Measurements from ENCODE around the gene NLGN4Y. TPM values are rescaled to one million over a fixed set of nuclear protein-coding genes. Genes with fewer than 3 reads are reported as not detected.

Gene NLGN4Y
- total RNA-seq, 1 donor from 2014 or later = not detected

DNA sequence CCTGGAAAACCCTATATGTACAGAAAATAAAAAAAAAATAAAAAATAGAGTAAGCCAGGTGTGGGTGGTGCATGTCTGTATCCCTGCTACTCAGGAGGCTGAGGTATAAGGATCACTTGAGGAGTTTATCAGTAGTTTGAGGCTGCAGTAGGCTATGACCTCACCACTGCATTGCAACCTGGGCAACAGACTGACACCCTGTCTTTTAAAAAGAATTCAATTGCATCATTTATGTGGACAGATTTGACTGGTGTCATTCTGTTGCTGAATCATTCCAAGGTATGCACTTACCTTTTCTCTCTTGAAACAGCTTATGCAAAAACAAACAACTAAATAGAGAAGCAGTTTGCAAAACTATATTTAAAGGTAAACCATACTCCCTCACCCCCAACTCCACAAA is 12.4 kb downstream of the NLGN4Y start:
- no peaks in the 10 kb centered on the region for H3K27me3 Mint-ChIP-seq (ENCODE audit: insufficient read depth, low read depth)
- TF ChIP-seq EZH2phosphoT487 (IDR thresholded peaks at IDR 0.05) (no peak), CTCF (IDR thresholded peaks at IDR 0.05) (no peak), EZH2 (IDR thresholded peaks at IDR 0.05) (no peak)
- no peaks in the 10 kb centered on the region for H3K79me2 ChIP-seq (ENCODE audit: low read depth)

GRCh38 chrY:14543506-14543905 is 19.2 kb downstream of the NLGN4Y start:
- H4K20me1 ChIP-seq (ENCODE audit: low read depth) = no peaks in the 10 kb centered on the region
- Mint-ChIP-seq H3K4me3 (no peak overlapping the region), H3K27ac (no peak overlapping the region), H3K36me3 (no peaks in the 10 kb centered on the region), H3K4me1 (no peaks in the 10 kb centered on the region), H3K27me3 (ENCODE audit: insufficient read depth, low read depth) (no peaks in the 10 kb centered on the region), H3K9me3 (no peaks in the 10 kb centered on the region)
- no peaks in the 10 kb centered on the region for H3K79me2 ChIP-seq (ENCODE audit: low read depth)
- H3K4me3 ChIP-seq = no peak overlapping the region
- TF ChIP-seq EZH2 (IDR thresholded peaks at IDR 0.05) = no peak
- TF ChIP-seq CTCF (IDR thresholded peaks at IDR 0.05) = no peak
- no peak for TF ChIP-seq EZH2phosphoT487 (IDR thresholded peaks at IDR 0.05)
- H3F3A ChIP-seq (ENCODE audit: low read depth) = no peaks in the 10 kb centered on the region
- H3K36me3 ChIP-seq = no peaks in the 10 kb centered on the region
- H2AFZ ChIP-seq (replicated peaks) = no peak overlapping the region
- H3K27ac ChIP-seq = no peak overlapping the region
- no peak overlapping the region for H3K4me2 ChIP-seq
- H3K9me3 ChIP-seq (ENCODE audit: low read depth) = no peaks in the 10 kb centered on the region
- no peaks in the 10 kb centered on the region for H3K4me1 ChIP-seq
- no peak for DNase-seq (ENCODE audit: low spot score)
- H3K27me3 ChIP-seq = no peaks in the 10 kb centered on the region
- H3K9ac ChIP-seq = no peak overlapping the region

More for the DNA sequence above, 12.4 kb downstream of the NLGN4Y start:
- no peak for DNase-seq (ENCODE audit: low spot score)
- Mint-ChIP-seq H3K4me1 (no peaks in the 10 kb centered on the region), H3K36me3 (no peaks in the 10 kb centered on the region), H3K9me3 (no peaks in the 10 kb centered on the region), H3K4me3 (no peak overlapping the region), H3K27ac (no peak overlapping the region)
- Histone ChIP-seq H3K27me3 (no peaks in the 10 kb centered on the region), H3K4me2 (no peak overlapping the region), H3K27ac (no peak overlapping the region), H2AFZ (replicated peaks) (no peak overlapping the region), H3F3A (ENCODE audit: low read depth) (no peaks in the 10 kb centered on the region), H3K9ac (no peak overlapping the region), H3K4me1 (no peaks in the 10 kb centered on the region), H3K9me3 (ENCODE audit: low read depth) (no peaks in the 10 kb centered on the region), H4K20me1 (ENCODE audit: low read depth) (no peaks in the 10 kb centered on the region), H3K4me3 (no peak overlapping the region), H3K36me3 (no peaks in the 10 kb centered on the region)

DNA sequence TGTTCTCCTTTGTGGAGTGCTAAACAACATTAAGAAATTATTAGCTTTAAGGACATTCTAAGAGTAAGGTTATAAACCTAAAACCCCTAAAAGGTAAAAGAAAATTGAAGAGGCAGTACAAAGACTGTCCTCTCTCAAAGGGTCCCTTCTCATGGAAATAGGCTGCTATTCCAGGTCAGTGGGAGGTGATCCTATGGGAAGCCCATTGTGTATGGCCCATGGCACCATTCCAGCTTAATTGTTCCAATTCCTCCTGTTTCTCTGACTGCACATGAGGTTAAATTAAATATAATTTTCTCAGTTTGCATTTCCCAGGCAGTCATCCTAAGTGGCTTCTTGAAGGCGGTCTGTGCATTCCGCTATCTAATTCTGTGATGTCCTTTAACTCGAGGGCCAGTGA is 57.0 kb downstream of the NLGN4Y start:
- no peak overlapping the region for H3K4me3 Mint-ChIP-seq
- Histone ChIP-seq H4K20me1 (ENCODE audit: low read depth) (no peaks in the 10 kb centered on the region), H3K9ac (no peak overlapping the region), H3K27me3 (no peaks in the 10 kb centered on the region), H2AFZ (replicated peaks) (no peak overlapping the region), H3K9me3 (ENCODE audit: low read depth) (no peaks in the 10 kb centered on the region), H3K4me3 (no peak overlapping the region), H3F3A (ENCODE audit: low read depth) (no peaks in the 10 kb centered on the region), H3K27ac (no peak overlapping the region), H3K36me3 (no peaks in the 10 kb centered on the region), H3K4me1 (no peaks in the 10 kb centered on the region), H3K79me2 (ENCODE audit: low read depth) (no peaks in the 10 kb centered on the region), H3K4me2 (no peak overlapping the region)
- DNase-seq (ENCODE audit: low spot score) = no peak
- no peaks in the 10 kb centered on the region for H3K4me1 Mint-ChIP-seq
- no peaks in the 10 kb centered on the region for H3K36me3 Mint-ChIP-seq
- H3K27me3 Mint-ChIP-seq (ENCODE audit: insufficient read depth, low read depth) = no peaks in the 10 kb centered on the region
- no peak overlapping the region for H3K27ac Mint-ChIP-seq
- TF ChIP-seq EZH2 (IDR thresholded peaks at IDR 0.05) (no peak), EZH2phosphoT487 (IDR thresholded peaks at IDR 0.05) (no peak), CTCF (IDR thresholded peaks at IDR 0.05) (no peak)
- H3K9me3 Mint-ChIP-seq = no peaks in the 10 kb centered on the region

Measured in neural progenitor cell (in vitro differentiated cells).